Astrocyte (in vitro differentiated cells and primary cell): ENCODE results near the gene ANO6.

Experiments used
- CTCF ChIP-seq: IDR thresholded peaks from 2 replicates; pipeline ENCODE4 v1.5.1; 2011; ENCODE audit warnings: low read depth, mild to moderate bottlenecking, inconsistent platforms, low read length, moderate library complexity; ENCODE audit not compliant: insufficient read depth
- EZH2 ChIP-seq: IDR thresholded peaks from 2 replicates; pipeline ENCODE4 v1.6.1; 2012; ENCODE audit warnings: mild to moderate bottlenecking, low read length, inconsistent platforms; ENCODE audit not compliant: insufficient read depth

- TF ChIP-seq CTCF (no peak), EZH2 (no peak)
Observed at GRCh38 chr12:45247589-45247988, 31.7 kb downstream of the ANO6 start.
